GM12864 (cell line): ENCODE results near the gene GPC5.

Experiments
- DNase-seq: peaks from one replicate; pipeline ENCODE4 v3.0.0-alpha.2; 2011; ENCODE audit warnings: low read depth
- H3K4me3 ChIP-seq: 2 replicates; pipeline ENCODE4 v1.5.1; 2011; ENCODE audit warnings: mild to moderate bottlenecking, low read depth, low read length, control low read depth
- TF ChIP-seq, protein P1 (sequence below): IDR thresholded peaks from 2 replicates; pipeline ENCODE4 v1.5.1; 2011; ENCODE audit warnings: low read depth, mild to moderate bottlenecking, moderate library complexity, low read length, control low read depth, inconsistent platforms; ENCODE audit errors: missing control alignments

Gene GPC5

DNA sequence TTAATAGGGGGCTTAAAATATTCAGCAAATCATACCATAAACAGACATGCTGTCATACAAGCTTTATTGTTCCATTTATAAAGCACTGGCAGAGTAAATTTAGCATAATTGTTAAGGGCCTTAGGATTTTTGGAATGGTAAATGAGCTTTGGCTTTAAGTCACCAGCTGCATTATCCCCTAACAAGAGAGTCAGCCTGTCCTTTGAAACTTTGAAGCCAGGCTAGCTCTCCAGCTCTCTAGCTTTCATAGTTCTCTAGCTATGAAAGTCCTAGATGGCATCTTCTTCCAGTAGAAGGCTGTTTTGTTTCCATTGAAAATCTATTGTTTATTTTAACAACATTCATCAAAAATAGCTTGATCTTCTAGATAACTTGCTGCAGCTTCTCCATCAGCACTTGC is 1407.3 kb downstream of the GPC5 start:
- TF ChIP-seq, protein P1, sequence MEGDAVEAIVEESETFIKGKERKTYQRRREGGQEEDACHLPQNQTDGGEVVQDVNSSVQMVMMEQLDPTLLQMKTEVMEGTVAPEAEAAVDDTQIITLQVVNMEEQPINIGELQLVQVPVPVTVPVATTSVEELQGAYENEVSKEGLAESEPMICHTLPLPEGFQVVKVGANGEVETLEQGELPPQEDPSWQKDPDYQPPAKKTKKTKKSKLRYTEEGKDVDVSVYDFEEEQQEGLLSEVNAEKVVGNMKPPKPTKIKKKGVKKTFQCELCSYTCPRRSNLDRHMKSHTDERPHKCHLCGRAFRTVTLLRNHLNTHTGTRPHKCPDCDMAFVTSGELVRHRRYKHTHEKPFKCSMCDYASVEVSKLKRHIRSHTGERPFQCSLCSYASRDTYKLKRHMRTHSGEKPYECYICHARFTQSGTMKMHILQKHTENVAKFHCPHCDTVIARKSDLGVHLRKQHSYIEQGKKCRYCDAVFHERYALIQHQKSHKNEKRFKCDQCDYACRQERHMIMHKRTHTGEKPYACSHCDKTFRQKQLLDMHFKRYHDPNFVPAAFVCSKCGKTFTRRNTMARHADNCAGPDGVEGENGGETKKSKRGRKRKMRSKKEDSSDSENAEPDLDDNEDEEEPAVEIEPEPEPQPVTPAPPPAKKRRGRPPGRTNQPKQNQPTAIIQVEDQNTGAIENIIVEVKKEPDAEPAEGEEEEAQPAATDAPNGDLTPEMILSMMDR = no peak
- no peak overlapping the region for H3K4me3 ChIP-seq
- no peak for DNase-seq

DNA sequence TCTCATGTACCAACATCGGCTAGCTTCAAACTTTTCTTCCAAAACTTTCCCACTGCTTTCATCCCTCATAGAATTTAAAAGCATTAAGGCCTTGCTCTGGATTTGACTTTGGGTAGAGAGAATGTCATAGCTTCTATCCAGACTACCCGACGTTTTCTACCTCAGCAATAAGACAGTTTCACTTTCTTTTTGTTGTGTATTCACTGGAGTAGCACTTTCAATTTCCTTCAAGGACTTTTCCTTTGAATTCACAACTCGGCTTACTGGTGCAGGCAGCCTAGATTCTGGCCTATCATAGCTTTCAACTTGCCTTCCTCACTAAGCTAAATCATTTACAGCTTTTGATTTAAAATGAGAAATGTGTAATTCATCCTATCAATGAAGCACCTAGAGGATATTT is 1407.8 kb downstream of the GPC5 start:
- DNase-seq = no peak
- H3K4me3 ChIP-seq = no peak overlapping the region
- TF ChIP-seq, protein P1 = no peak

DNA sequence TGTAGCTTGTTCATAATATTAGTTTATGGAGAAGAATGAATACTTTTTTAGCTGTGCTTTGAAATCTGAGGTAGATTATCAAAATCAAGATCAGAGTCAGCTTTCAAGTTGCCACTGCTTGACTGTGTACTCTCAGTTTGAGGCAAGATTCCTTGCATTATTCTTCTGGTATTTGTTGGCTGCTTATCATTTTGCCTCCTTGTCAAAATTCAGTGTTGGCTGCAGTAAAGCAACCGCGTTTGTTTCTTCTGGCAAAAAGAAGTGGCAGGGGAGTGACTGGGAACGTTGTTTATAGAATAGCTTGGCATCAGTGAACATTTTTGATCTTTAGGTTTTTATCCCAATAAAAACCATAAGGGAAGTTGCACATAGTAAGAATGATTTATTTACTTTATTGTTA is 1408.9 kb downstream of the GPC5 start:
- H3K4me3 ChIP-seq = no peak overlapping the region
- no peak for DNase-seq
- TF ChIP-seq, protein P1 = no peak

DNA sequence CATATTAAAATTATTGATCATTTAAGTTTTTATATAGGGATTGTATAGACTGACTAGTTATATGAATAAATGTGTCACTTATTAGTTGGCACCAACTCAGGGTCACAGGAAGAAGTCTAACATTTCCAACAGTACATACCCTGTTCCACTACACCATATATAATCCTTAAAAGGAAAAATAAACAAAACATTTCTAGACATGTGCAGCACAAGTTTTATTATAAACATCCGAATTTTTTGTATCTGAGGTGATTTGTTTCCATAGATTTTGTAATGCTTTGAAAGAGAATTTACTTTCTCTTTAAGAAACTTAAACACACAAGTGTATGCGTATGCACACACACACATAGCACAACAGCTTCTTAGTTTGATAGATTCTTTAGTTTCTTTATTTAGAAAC is 1409.5 kb downstream of the GPC5 start:
- TF ChIP-seq, protein P1 = no peak

DNA sequence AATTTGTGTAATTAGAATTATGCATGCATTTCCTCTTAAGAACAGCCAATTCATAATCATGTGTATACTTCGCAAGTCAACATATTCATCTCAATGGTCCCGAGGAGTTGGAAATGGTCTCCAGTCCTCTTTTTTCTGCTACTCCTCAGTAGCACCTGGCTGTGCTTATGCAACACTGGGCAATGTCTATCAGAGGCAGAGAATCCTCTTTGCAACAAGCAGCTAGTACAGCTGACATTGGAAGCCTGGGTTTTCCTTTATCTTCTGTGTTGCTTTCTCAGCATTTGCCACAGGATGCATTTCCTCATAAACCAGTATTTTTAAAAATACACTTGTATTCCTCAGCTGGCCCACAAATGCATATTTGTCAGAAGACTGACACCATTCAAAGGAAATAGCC is 1422.9 kb downstream of the GPC5 start:
- no peak for DNase-seq
- TF ChIP-seq, protein P1 = no peak
- no peak overlapping the region for H3K4me3 ChIP-seq

More for the DNA sequence above, 1409.5 kb downstream of the GPC5 start:
- H3K4me3 ChIP-seq = no peak overlapping the region
- no peak for DNase-seq

DNA sequence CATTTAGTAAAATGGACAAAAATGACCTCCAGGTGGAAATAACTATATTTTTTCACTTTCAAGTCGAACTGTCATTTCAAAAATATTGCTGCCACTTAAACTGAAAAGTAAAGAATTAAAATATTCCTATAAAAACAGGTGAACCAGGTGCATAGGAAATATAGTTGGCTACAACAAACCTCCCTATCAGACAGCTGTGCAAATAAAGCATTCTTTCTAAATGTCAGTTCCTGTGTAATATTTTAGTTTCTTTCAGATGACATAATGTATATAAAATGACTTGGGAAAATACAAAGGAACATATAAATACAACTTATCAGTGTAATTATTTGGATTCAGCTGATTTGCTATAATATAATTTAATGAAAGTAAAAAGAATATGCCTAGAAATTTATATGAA is 1424.6 kb downstream of the GPC5 start:
- no peak overlapping the region for H3K4me3 ChIP-seq
- no peak for DNase-seq
- TF ChIP-seq, protein P1 = no peak

DNA sequence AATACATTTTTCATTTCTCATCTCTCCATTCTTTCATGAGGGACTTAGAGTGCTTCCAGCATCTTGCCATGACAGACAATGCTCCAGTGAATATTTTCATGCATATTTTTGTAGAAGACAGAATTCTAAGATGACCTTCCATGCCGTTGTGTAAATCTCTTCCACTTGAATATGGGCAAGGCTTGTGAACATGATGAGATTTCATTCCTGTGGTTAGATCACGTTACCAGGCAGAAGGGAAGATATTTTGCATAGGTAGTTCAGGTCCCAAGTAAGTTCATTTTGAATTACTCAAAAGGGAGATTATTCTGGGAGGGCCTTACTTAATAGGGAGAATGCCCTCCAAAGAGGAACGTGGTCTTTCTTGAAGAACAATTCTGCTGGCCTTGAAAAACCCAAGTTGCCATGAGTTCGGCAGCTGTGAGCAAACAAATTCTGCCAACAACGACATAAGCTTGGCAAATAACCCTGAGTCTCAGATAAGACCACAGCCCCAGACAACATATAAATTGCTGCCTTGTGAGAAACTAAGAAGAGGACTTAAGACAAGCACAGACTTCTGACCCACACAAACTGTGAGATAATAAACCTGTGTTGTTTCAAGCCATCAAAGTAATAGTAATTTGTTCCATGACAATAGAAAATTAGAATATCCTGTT is 1427.6 kb downstream of the GPC5 start:
- no peak for DNase-seq
- no peak overlapping the region for H3K4me3 ChIP-seq
- TF ChIP-seq, protein P1 = no peak
